HG03060 (cell line): ENCODE data around the gene PCDH17.

Experiments
- ATAC-seq: cut with Tn5 transposase; IDR thresholded peaks from one replicate; pipeline ENCODE4 v1.9.1; 2021; ENCODE audit warnings: low read depth, moderate number of reproducible peaks; ENCODE audit not compliant: unreplicated experiment

Gene PCDH17

GRCh38 chr13:57724486-57725272 is 93.1 kb downstream of the PCDH17 start:
- ATAC-seq, result no peak

- ATAC-seq, result no peak
Measured at GRCh38 chr13:57725480-57725879, 93.9 kb downstream of the PCDH17 start.

GRCh38 chr13:57726981-57727380 is 95.4 kb downstream of the PCDH17 start:
- no peak for ATAC-seq

- ATAC-seq, result no peak
Measured at GRCh38 chr13:57734306-57734705, 102.8 kb downstream of the PCDH17 start.

DNA sequence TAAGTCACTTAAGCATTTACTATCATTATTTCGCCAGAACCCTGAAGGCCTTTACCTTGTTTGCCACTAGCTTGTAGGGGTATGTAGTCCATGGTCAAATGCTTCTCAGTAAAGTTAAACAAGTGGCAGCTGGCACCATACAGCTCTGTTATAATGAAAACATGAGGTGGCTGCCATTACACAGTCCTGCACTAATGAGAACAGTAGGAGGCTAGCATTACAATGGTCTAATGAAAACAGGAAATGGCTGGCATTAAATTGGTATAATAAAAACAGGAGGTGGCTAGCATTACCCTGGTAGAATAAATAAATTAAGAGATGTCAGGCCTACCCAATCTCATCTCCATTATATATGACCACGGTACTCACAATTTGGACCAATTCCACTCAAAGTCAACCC is 107.5 kb downstream of the PCDH17 start:
- no peak for ATAC-seq

DNA sequence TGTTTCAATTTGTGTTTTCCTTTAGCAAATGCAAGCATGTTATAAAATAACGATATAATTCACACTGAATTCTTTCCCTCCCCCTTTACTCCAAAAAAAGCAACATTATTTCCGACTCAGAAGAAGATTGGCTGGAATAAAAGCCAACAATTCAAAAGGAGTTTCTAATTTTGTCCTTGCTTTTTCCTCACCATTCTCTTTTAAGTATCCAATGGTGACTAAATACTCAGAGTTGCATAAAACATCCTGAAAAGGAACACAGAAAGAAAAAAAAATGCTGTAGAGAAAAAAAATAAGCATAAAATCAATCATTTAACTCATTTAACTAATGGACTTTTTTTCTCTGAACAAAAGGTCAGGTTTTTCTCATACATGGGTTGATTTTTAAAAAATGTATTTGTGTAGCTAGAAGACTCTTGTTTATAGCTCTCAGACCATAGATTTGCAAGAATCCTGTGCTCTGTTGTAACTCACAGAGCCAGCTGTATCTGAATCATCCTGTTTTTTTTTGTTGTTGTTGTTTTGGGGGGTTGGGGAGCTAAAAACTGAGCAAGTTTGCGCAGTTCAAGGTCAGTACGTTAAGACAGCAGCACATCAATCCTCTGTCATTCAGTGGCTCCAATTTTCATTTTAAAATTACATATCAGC is 108.1 kb downstream of the PCDH17 start:
- ATAC-seq, result no peak

DNA sequence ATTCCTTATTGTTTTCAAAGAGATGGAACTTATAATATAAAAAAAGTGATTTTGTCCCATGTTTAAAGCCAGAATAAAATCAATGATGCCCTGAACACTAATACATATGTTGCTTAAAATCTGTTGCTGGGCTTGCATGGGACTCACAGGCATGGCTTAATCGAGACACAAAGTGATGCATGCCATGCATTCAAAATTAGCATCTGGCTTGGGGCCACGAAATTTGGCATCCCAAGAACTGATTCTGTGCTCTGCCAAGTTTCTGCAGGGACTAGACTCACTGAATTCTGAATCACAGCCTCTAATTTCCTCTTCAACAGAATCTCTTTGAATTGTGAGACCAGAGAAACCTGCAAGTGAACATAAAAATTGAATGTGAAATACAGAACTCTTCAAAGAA is 109.2 kb downstream of the PCDH17 start:
- no peak for ATAC-seq

- no peak for ATAC-seq
Measured at GRCh38 chr13:57748096-57748495, 116.6 kb downstream of the PCDH17 start.

GRCh38 chr13:57760951-57761350 is 129.4 kb downstream of the PCDH17 start:
- no peak for ATAC-seq

- no peak for ATAC-seq
Measured at GRCh38 chr13:57763689-57764088, 132.1 kb downstream of the PCDH17 start.
